SW 1271 (cell line): ENCODE results near the gene GH2.
"Not testable (repeated sequence)": the region's sequence is repeated elsewhere in the genome, so short reads cannot be mapped to it uniquely, and the experiment has no call there.

ENCODE experiments used
- DNase-seq, 2 experiments: peaks; one replicate each; lab custom pipeline; 2025; lab: John Stamatoyannopoulos, UW

GH2 gene

GRCh38 chr17:63911041-63911635, 29.4 kb upstream of the GH2 start, which contains the start of gene CSHL1:
TSS of gene CSHL1 (minus strand) at chr17:63911258. CDS start at chr17:63911196, 62 bp downstream.
- DNase-seq = no peak

DNA sequence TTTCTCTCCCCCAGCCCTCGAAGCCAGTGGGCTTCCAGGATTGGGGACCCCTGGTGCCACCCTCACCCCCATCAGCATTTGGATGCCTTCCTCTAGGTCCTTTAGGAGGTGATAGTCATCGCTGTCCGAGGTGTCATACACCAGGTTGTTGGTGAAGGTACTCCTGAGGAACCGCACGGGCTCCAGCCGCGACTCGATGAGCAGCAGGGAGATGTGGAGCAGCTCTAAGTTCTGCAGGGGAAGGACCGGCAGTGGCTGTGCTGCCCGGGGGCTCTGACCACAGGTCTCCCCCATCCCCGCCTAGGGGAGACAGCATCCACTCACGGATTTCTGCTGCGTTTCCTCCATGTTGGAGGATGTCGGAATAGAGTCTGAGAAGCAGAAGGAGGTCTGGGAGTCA, 28.4 kb upstream of the GH2 start:
- no peak for DNase-seq

DNA sequence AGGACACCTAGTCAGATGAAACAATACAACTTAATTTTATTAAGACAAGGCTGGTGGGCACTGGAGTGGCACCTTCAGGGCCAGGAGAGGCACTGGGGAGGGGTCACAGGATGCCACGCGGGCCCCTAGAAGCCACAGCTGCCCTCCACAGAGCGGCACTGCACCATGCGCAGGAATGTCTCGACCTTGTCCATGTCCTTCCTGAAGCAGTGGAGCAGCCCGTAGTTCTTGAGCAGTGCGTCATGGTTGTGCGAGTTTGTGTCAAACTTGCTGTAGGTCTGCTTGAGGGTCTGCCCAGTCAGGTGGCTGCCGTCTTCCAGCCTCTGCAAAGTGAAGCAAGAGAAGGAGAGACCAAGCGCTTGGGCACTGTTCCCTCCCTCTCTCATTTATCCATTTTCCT, 27.8 kb upstream of the GH2 start:
- not testable (repeated sequence) for DNase-seq

- peak in 1 of 2 experiments; percentile 21 for DNase-seq
Observed at GRCh38 chr17:63907161-63907778, 25.5 kb upstream of the GH2 start.

- not testable (repeated sequence) for DNase-seq
Observed at GRCh38 chr17:63904796-63905195, 23.1 kb upstream of the GH2 start.

DNA sequence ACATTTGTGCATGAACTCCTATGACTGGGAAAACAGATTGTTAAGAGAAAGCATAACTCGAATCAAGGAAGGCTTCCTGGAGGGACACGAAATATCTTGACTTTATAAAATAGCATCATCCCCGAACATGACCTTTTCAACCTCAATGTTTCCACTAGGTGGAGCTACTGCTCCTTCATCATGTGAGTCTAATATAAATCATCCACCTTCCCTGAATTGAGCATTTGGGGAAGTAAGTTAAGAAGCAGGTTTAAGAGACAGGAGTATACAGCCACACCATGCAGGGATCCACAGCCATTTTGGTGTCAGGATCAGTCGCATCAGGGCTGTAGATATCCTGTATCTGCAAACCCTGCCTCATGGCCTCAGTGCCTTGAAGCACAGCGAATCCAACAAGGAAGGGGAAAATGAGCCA, 22.1 kb upstream of the GH2 start:
- DNase-seq = peak in 1 of 2 experiments; percentile 11

DNA sequence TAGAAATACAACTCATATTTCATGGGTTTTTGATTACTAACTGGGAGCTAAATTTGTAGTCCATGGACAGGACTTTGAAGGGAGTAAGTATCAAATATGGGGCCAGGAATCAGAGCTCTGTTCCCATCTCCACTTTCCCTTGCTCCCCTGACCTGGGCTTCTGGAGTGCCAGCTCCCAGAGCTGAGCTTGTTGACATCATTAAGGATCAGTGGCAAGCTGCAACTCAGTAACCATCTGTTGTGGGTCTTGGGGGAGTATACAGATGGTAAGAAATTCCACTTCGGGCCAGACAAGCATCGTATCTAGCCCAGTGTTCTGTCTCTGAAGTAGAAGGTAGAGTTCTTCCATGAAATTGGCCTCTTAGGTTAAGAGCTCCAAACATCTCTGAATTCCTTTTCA, 20.2 kb upstream of the GH2 start:
- not testable (repeated sequence) for DNase-seq

DNA sequence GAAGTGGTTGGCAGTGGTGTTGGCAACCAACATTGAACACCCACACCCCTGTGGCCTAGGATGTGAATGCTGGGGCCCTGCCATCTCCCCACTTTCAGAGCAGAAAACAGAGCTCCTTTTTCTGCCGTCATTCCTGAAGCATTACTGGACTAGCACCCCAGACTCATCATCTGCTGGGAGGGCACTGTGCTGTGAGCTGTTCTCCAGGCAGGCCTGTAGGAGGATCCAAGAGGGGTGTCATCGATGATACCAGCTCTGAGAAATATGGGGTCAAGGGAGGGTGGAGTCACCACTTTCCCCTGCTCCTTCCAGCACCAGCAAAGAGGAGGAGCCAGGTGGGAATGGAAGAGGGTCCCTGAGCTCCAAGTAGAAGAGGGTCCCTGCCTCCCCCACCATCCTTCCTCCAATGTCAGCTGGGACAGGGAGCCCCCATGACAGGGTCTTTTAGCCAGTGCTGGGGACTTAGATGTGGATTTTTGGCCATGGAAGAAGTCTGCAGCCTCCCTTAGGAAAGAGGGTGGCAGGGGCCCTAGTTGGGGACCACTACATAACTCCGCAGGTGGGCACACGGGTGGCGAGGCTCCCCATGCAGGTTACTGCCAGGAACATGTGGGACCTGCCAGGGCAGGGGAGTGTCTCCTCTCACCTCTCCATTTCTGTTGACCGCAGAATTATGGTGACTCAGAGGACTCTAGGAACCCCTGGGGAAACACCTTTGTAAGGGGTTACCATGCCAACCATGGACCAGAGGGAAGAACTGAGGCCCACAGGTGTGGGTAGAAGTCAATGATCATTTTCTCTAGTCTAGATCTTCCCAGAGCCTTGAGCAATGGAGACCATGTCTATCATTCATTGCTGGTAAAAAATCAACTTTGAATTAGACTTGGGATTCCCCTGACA, 17.4 kb upstream of the GH2 start:
- DNase-seq = not testable (repeated sequence)

- not testable (repeated sequence) for DNase-seq
Observed at GRCh38 chr17:63896524-63897354, 15.0 kb upstream of the GH2 start, which contains the start of gene CSH1. TSS of gene CSH1 (minus strand) at chr17:63896574. CDS start at chr17:63896511, 63 bp downstream.

GRCh38 chr17:63894821-63895220, 13.1 kb upstream of the GH2 start:
- DNase-seq = not testable (repeated sequence)

DNA sequence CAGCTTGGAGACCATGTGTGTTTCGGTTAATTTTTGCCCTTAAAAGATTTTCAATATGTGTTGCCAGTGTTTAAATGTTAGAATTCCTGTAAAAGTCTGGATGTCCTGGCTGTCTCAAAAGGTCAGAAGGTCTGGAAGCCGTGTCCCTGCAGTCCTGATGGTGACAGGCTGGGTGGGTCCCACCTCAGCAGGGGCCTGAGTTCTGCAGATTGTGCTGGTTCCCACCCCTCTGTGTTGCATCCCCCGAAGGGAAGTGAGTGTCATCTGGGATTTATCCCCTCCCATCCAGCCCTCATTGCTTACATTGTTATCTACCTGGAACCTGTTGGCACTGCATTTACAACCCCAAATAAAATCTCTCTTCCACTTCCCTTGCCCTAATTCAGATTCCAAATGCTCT, 12.3 kb upstream of the GH2 start:
- not testable (repeated sequence) for DNase-seq

DNA sequence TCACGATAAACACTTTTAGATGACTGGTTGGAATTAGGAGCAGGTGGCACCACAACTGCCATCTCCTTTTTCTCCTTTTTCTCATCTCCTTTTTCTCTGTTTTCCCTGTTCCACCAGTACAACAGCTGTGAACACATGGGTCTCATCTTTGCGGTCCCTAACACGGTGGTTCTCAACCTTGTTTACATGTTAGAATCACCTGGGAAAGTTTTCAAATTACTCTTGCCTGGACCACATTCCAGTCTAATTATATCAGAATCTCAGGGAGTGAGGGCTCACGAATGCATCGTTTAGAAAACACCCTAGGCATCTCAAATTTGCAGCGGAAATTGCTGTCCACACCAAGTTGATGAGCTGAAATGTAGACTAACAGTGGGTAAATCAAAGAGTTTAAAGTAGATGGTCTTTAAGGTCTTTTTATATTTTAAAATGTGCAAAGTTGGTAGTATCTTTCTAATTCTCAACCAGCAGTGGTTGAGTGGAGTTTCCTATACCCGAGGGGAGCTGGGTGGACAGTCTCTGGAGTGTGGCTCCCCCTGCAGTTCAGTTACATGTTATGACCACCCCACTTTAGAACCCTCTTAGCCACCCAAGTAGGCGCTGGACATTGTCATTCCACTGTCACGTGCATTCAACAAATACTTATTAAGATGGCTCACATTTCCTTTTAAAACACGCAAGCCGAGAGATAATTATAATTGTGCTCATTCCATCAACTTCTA, 10.7 kb upstream of the GH2 start:
- not testable (repeated sequence) for DNase-seq

DNA sequence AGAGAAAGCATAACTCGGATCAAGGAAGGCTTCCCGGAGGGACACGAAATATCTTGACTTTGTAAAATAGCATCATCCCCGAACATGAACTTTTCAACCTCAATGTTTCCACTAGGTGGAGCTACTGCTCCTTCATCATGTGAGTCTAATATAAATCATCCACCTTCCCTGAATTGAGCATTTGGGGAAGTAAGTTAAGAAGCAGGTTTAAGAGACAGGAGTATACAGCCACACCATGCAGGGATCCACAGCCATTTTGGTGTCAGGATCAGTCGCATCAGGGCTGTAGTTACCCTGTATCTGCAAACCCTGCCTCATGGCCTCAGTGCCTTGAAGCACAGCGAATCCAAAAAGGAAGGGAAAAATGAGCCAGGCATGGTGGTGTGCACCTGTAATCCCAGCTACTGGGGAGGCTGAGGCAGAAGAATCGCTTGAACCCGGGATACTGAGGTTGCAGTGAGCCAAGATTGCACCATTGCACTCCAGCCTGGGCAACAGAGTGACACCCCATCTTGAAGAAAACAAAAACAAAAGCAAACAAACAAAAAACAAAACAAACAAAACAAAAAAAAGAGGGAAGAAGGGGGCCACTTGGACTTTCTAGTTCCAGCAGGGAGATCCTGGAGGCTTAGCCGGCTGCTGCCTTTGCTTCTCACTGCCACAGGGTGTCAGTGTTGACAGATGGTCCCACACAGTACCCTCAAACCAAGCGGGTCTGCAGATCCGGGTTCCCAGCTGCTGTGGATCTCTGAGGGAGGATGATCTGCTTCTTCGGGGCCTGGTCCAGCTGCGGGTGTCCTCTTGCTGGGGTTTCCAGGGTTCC, 7.5 kb upstream of the GH2 start:
- peak in 1 of 2 experiments; percentile 15 for DNase-seq

- DNase-seq = not testable (repeated sequence)
Observed at GRCh38 chr17:63885119-63885518, 3.4 kb upstream of the GH2 start.

GRCh38 chr17:63882626-63883126, 932 bp upstream of the GH2 start:
- DNase-seq = not testable (repeated sequence)

- not testable (repeated sequence) for DNase-seq
Observed at GRCh38 chr17:63881337-63881736, 407 bp downstream of the GH2 start.

- DNase-seq = no peak
Observed at GRCh38 chr17:63880706-63881105, 1.0 kb downstream of the GH2 start.

DNA sequence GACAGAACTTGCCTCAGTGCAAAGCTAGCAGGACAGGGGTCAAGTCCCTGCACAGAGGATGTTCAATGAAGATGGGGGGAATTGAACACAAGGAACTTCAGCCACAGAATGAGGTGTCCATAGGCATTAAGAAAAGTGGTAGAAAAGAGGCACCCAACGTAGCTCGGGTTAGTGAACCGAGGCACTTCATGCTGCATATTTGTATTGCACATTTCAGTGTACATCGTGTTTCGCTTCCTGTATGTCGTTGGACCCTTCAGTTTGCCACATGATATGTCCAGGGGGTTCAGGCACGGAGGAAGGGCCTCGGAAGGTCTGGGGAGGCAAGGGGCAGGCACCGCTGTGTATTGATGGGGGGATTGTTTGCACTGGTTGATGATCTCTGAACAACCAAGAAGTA, 3.3 kb downstream of the GH2 start:
- not testable (repeated sequence) for DNase-seq

- not testable (repeated sequence) for DNase-seq
Observed at GRCh38 chr17:63874693-63875092, 7.1 kb downstream of the GH2 start.
